G401.6 (cell line): ENCODE results near the gene CKMT1B.
"Not testable (repeated sequence)": the region's sequence is repeated elsewhere in the genome, so short reads cannot be mapped to it uniquely, and the experiment has no call there.

Experiments used
- FAIRE-seq: peaks from 2 replicates; lab custom pipeline; 2012; peaks lifted over from hg19 to GRCh38; lab: Jason Lieb, UNC

CKMT1B gene

DNA sequence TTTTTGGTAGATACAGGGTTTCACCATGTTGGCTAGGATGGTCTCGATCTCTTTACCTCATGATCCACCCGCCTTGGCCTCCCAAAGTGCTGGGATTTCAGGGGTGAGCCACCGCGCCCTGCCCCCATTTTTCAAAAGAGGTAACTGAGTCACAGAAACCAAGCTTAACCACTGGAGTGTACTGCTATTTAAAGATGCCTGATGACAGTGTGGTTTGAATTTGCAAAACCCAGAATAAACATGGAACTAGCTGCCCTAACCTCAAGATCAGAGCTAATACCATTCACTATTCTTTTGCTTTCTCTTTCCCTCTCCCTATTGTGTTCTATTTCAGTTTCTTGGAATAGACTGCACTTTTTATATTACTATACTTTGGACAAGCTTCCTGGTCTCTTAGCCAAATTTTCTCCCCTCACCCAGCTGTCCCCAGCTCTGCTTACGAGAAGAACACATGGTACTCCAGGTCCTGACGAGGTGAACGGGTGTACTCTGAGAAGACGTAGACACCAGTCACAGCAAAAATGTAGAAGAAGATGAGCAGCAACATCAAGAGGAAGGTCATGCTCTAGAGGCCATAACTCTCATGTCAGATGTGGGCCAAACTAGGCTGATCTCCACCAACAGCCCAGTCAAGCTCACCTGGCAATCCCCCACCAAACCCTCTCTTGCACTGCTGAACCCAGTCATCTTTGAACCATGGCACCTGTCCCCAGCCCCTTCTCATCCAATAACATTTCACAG, 44.8 kb downstream of the CKMT1B start:
- not testable (repeated sequence) for FAIRE-seq
